ENCODE measurements around the gene PDCD2.

GRCh38 chr6:170583756-170584180 lies 669 bp downstream of the PDCD2 start:
- TF ChIP-seq, protein P1, sequence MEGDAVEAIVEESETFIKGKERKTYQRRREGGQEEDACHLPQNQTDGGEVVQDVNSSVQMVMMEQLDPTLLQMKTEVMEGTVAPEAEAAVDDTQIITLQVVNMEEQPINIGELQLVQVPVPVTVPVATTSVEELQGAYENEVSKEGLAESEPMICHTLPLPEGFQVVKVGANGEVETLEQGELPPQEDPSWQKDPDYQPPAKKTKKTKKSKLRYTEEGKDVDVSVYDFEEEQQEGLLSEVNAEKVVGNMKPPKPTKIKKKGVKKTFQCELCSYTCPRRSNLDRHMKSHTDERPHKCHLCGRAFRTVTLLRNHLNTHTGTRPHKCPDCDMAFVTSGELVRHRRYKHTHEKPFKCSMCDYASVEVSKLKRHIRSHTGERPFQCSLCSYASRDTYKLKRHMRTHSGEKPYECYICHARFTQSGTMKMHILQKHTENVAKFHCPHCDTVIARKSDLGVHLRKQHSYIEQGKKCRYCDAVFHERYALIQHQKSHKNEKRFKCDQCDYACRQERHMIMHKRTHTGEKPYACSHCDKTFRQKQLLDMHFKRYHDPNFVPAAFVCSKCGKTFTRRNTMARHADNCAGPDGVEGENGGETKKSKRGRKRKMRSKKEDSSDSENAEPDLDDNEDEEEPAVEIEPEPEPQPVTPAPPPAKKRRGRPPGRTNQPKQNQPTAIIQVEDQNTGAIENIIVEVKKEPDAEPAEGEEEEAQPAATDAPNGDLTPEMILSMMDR (IDR thresholded peaks at IDR 0.05), result peak in 1 of 6 experiments; percentile 7
- no peak for TF ChIP-seq POLR2A (IDR thresholded peaks at IDR 0.05)
